Kasumi-1 (cell line): ENCODE measurements around the gene TSC2.
A peak's percentile ranks its signal among the peaks of the same experiment; 100 is the strongest.
"Not testable (repeated sequence)": the region's sequence is repeated elsewhere in the genome, so short reads cannot be mapped to it uniquely, and the experiment has no call there.

Source experiments
- DNase-seq, 2 experiments: peaks; one replicate each; lab custom pipeline; 2025; lab: John Stamatoyannopoulos, UW

The TSC2 gene

DNA sequence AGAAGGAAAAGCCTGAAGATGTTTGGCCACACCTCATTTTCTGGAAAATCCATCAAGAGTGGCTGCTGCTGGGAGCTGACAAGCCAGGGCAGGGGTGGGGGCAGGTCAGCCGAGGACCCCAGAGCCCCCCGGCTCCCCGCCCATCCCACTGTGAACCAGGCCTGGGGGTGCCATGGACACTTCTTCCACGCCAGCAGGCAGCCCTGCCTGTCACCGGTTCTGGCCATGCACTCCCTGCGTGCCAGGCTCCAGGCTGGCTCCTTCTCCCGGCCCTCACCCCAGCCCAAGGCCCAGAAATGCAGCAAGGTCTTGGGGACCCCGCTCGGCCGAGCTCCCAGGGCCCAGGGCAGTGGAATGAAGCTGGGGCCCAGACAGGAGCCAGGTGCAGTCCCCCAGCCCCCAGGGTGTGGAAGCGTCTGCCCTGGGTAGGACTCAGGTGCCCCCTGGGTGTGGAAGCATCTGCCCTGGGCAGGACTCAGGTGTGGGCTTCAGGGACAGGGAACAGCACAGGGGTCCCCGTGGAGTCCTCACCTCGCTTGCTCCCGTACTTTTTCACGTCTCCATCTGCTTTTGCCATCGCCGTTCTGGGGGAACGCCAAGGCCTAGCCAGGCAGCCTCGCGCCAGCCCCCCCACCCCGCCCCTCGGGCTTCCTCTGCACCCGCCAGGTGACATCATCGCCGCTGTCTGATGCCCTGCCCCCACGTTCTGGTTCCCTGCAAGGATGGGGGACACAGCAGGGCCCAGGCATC lies 75.3 kb downstream of the TSC2 start:
- DNase-seq = not testable (repeated sequence)

DNA sequence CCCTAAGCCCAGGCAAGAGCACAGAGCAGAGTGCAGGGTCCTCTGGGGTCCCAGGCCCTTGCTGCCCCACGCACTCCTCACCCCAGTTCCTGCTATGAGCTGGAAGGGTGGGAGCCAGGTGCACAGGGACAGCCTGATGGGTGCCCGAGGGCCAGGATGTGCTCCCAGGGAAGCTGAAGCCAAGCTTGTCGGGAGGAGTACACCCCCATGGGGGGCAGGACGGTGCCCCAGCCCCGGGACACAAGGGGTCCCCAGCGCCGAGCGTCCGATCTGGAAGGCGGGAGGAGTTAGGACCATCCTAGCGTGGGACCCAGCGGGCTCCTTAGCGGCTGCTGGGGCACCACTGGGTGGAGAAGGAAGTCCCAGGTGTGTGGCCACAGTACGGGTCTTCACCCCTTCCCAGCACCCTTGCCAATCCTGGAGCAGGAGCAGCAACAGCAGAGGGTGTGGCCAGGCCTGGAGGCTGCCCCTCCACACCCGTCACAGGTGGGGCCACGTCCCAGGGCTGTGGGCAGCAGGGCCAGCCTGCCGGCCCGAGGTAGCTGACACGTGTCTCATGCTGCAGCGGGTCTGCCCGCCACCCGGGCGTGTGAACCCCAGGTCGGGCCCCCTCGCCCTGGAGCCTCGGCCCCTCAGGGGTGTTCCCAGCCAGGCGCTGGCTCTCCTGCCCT lies 76.1 kb downstream of the TSC2 start:
- DNase-seq = not testable (repeated sequence)

DNA sequence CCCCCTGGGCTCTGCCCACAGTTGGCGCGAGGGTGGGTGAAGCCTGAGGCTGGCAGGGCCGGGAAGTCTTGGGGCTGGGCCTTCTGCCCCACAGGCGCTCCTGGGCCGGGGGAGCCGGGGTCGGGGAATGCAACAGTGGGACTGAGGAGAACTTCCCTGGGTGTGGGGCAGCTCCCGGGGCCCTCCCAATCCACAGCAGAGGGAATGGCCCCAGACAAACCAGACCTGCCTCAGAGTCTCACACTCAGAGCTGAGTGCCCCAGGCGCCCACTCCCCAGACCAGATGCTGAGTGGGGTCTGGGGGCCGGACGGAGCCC lies 76.5 kb downstream of the TSC2 start:
- not testable (repeated sequence) for DNase-seq

DNA sequence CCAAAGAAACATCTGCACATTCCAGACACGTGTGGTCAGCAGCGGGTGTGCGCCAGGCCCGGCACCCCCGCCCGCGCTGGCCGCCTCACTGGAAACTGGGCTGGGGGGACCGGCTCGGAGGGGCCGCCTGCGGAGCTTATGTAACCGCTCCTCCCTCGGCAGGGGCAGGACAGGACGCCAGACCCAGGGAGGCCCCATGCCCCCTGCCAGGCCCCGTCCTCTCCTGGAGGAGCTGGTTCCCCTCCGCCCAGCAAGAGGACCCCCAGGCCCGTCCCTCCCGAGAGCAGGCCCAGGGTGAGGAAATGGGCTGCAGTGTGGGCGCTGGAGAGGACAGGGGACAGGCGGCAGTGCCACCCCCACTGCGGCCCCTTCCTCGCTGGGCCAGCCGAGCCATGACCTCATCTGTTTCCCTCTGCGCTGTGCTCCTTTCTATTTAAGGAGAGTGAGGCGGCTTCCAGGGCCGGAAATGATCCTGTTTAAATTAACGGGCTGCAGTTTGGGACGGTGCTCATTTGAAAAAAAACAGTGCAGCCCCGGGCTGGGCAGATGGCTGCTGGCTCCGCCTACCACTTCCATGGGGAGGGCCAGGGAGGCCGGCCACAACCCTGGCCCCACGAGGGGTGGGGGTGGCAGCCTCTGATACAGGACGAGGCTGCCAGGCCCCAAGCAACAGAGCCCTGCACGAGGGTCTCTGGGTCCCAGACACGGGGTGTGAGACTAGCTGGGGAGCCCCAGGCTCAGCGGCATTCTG lies 77.1 kb downstream of the TSC2 start:
- DNase-seq = peak; percentile 29 to 45

DNA sequence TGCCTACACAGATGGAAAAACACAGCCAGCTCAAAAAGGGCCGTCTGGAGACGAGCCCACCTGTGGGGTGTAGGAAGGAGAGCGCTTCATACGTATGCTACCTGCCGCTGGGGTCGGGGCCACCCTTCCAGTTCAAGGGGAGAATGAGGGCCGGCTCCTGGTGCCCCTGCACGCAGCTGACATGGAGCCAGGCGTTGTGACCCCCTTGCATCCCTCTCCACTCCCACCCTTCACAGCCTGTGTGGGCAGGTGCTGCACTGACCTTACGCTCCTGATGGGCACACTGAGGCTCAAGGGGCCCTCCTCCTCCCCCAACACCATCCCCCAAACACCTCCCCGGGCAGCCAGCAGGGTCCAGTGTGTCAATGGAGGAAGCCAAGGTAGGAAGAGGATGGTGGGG lies 77.8 kb downstream of the TSC2 start:
- DNase-seq = not testable (repeated sequence)

DNA sequence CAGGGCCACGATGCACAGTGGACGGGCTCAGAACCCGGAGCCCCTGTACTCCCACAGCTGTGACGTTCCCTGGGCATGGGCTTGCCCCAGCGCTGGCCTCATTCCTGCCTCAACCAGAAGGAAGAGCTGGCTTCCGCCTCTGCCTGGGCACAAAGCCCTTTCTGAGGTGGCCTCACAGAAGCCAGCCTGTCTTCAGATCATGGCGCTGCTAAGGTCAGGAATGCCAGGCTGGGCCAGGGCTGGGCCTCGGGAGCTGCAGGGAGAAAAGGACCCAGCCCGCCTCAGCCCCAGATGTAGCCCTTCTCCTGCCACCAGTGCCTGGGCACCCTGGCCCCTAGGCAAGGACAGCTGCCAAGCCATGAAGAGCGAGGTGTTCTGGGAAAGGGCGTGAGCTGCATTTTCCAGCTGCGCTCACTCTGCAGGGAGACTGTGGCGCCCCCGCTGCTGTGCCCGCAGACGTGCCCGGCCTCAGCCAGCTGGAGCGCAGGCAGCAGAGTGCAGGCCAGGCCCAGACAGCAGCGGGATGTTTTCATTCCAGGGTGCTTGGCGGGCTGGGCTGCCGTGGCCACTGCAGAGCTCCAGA lies 78.5 kb downstream of the TSC2 start:
- not testable (repeated sequence) for DNase-seq

DNA sequence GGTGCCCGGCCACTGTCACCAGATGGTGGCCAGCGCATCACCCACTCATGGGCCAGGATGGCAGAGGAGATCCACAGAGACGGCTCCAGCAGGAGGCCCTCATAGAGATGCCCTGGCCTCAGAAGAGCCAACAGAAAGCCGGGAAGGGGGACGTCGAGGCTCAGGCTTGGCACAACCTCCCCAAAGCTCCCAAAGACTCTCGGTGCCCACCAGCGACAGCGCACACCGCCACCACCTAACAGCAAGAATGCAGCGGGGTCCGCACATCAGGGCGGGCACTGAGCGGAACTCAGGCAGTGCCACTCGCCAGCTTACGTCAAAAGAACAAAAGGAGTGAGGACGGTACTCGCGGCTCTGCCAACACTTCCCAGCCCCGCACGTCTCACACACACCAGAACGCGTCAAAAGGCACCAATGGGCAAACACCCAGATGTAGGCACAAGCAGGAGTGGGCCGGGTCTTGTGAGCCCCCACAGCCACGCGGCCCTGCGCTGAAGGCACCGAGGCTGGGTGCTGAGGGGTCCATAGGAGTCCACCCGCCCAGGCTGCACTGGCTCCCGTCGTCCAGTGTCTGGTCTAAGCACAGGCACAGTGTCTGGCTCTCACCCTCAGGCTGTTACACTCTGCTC lies 79.3 kb downstream of the TSC2 start:
- DNase-seq = not testable (repeated sequence)

DNA sequence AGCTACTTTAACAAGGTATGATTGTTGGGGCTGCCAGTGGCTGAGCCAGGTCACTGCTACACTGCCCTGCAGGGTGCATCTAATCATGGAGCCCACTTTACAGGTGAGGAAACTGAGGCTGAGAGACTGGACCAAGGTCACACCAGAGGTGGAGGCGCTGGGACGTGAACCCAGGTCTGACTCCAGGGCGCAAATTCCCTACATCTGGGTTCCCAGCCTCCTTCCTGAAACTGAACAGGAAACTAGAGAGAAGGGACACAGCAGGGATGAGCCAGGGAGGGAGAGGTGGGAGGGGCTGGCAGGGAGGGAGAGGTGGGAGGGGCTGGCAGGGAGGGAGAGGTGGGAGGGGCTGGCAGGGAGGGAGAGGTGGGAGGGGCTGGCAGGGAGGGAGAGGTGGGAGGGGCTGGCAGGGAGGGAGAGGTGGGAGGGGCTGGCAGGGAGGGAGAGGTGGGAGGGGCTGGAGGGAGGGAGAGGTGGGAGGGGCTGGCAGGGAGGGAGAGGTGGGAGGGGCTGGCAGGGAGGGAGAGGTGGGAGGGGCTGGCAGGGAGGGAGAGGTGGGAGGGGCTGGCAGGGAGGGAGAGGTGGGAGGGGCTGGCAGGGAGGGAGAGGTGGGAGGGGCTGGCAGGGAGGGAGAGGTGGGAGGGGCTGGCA lies 80.0 kb downstream of the TSC2 start:
- not testable (repeated sequence) for DNase-seq

DNA sequence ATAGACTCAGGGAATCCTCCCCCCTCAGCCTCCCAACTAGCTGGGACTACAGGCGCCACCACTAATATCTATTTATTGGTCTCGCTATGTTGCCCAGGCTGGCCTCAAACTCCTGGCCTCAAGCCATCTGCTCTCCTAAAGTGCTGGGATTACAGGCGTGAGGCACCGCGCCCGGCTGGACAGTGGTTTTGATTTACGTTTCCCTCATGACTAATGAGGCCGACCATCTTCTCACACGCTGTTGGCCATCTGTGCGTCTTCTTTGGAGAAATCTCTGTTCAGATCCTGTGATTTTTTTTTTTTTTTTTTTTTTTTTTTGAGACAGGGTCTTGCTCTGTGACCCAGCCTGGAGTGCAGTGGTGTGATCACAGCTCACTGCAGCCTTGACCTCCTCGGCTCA lies 81.5 kb downstream of the TSC2 start:
- not testable (repeated sequence) for DNase-seq

DNA sequence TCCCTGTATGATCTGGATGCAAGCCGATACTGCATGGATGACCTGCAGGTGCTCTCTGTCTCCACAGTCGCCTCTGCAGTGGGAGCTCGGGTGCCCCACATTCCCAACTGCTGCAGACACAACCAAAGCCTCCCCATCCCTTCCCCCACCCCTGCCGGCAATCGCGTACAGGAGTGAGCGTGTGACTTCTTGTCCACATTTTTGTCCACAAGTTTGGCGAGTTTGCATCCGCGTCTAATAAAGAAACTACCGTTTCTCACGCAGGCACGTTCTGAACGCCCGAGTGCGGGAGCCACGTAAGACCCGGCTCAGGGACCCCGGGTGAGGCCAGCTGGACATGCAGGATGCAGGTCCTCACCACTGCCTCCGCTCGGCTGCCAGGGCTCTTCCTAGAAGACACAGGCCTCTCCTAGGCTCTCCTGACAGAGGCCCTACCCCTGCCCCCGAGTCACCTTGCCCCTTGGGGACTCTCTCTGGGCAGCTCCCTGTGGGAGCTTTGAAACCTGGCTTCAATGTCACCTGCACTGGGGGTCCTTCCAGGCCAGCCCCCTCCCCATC lies 82.2 kb downstream of the TSC2 start:
- DNase-seq = not testable (repeated sequence)

DNA sequence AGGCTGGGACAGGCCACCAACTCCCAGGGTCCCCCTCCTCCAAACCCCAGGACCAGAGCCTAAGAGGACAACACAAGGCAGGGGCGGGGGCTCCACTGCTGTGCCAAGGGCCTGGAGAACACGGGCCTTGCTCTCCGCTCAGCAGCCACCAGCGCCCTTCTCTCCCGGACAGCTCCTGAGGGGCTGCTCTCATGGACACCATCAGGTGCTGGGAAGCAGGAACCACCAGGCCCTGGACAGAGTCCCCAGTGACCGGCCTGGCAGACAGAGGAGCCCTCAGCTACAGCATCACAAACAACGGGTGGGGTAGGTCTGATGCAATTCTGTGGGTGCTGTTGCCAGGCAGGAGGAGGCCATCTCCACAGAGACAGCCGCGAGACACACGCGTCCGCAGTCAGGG lies 86.0 kb downstream of the TSC2 start:
- not testable (repeated sequence) for DNase-seq

DNA sequence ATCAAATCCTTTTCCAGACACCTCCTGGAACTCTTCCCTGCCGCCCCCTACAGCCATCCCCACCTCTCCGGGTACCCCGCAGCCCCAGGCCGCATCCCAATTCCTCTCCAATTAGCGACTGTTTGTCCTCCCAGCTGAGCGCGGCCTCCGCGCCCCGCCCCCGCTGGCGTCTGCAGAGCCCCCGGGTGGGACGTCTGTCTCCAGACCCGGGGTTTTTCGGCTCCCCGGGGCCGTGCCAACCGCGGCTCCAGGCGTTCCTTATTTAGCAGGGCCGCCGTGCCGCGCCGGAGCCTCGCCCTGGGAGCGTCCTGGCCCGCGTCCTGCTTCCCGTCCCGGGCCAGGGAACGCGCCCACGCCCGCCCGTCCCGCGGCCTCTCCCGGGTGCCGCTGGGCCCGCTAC lies 87.3 kb downstream of the TSC2 start:
- DNase-seq = not testable (repeated sequence)

DNA sequence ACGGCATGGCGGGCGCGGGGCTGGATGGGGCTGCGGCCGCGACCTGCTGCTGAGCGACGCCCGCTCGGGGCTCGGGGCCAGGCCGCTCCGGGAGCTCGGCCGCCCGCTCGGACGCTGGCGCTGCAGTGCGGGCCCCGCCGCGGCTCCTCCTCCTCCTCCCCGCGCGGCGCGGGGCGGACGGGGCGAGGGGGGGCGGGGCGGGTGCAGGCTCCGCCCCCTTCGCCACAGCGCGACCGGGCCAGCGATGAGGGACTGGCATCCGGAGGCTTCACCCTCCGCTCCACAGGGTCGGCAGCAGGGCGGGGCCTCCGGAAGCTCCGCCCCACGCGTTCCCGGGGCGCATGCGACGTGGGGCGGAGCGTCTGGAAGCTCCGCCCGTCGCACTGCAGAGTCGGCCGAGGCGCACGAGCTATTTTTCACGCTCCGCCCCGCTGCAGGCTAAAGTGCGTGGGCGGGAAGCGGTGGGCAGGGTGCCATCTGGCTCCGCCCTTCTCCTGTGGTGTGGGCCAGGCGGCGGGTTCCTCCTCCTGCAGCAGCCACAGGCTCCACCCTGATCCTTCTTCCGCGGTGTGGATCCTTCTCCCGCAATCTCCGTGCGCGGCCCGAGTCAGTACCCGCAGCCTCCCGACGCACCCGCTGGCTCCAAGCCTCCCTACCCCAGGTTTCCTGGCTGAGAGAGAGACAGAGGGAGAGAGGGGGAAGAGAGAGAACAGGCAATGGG lies 88.1 kb downstream of the TSC2 start, which contains the start of gene PKD1:
Gene PKD1 (minus strand): TSS at position 129 of the 721 bp plus-strand sequence. CDS start 209 bp downstream, outside the sequence.
- DNase-seq = peak; percentile 28 to 55
